HL-60/S4 (cell line): ENCODE measurements around the gene C10orf120.

Source experiments
- in situ Hi-C: fragments of 300-500 bp; cut with MboI; formaldehyde crosslinking; loops from 2 replicates; pipeline ENCODE4 v1.14.3; 2022; ENCODE audit warnings: low sequenced_read_pairs

Gene C10orf120

DNA sequence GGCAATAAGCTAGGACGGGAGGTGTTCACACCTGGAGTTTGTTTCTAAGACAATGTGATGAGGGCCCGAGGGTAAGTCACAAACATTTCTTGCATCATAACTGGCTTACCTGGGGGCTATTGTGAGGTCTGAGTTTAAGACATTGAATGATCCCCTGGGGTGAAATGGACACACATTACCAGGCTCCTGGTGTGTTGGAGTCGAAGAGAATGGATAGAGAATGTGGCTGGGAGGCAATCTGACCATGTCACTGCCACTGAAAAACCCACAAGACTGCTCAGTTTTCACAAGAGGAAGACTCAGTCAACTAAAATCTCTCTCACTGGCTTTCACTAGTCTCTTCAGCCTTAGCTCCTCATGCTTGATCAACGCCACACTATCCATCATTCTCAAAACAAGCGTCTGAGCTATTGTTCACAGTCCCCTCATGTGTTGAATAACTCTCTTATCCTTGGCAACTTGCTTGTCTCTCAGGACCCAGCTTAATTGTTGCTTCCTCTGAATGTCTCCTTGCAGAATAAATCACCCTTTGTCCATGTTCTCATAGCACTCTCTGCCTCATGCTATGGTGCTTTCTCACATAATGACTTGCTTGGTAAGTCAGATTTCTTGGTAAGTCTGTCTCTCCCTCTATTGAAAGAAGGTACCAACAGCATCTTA is at the start of gene C10orf120:
TSS of gene C10orf120 (minus strand) at position 51 of the 660 bp plus-strand sequence. CDS start 56 bp downstream, outside the sequence.
- in situ Hi-C loops: no loop called here

DNA sequence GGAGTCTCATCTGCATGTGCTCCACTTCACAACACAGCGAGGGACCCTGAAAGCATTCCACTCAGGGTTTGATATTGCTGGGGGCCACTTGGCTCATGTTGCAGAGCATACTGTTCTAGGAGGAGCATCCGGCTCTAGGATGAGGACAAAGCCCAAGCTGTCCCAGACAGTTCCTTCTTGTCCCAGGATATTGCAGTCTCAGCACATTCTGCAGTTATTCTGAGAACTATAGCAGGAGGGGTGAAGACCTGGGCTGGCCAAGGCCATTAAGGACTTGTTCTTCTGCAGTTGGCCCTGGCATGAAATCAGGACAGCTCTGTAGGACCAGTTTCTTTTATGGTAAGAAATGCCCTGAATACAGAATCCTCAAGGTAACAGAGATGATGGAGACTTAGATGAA is 48.9 kb upstream of the C10orf120 start:
- in situ Hi-C loops: no loop called here

DNA sequence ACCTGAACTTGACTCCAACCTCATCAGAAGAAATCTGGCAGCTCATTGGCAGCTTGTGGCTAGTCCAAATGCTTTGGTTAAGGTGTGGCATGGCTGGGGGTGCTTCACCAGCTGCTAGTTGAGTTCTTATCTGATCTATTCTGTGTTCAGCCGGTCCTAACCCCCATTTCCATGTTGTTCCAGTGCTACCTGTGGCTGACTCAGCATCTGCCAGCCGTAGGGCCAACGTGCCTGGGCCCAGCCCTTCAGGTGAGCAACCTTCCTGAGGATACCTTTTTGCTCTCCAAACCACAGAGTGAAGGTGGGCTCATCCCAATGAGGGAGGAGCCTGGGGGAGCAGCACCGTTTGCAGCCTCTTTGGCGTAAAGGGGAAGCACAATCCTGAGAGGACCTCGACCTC is 46.8 kb upstream of the C10orf120 start:
- in situ Hi-C loops: no loop called here

DNA sequence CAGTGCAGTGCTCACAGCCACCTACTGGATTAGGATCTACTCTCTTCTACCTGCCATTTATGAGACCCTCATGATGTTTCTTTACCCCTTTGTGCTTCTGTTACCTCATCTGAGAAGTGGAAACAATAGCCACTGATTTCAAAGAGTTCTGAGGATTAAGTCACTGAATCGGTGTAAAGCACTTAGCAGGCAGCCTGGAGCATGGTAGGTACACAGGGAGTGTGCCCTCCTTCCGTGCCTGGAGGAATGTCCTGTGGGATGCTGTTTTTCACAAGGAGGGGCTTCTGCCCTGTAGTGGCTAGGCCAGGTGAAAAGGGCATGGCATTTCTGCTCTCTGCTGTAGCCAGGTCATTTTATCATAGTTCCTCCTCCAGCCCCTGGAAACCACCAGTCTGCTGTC is 44.6 kb upstream of the C10orf120 start:
- in situ Hi-C loops: no loop called here

DNA sequence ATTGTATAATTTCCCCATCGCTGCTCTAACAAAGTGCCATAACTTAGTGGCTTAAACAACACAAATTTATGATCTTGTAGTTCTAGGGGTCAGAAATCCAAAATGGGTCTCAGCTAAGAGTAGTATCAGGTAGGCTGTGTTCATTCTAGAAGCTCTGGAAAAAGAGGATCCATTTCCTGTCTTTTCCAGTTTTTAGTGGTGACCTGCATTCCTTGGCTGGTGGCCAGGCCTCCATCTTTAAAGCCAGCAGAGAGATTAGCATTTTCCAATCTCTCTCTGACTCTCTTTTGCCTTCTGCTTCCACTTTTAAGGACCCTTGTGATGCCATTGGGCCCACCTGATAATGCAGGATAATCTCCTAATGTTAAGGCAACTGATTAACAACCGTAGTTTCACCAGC is 41.0 kb upstream of the C10orf120 start:
- in situ Hi-C loops: no loop called here

DNA sequence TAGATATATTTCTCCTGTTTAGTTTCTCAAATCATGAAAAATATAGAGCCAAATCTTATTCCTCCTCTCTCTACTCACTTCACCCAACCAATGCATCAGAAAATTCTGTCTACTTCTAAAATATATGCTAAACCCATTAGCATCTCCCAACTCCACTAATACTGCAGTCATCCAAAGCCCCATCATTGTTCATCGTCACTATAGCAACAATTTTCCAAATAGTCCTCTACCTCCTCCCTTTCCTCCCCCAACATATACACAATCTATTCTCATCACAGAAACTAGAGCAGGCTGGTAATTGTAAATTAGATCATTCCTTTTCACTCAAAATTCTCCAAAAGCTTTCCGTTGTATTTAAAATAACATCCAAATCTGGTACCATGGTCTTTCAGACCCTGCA is 38.4 kb upstream of the C10orf120 start:
- in situ Hi-C loops: no loop called here

DNA sequence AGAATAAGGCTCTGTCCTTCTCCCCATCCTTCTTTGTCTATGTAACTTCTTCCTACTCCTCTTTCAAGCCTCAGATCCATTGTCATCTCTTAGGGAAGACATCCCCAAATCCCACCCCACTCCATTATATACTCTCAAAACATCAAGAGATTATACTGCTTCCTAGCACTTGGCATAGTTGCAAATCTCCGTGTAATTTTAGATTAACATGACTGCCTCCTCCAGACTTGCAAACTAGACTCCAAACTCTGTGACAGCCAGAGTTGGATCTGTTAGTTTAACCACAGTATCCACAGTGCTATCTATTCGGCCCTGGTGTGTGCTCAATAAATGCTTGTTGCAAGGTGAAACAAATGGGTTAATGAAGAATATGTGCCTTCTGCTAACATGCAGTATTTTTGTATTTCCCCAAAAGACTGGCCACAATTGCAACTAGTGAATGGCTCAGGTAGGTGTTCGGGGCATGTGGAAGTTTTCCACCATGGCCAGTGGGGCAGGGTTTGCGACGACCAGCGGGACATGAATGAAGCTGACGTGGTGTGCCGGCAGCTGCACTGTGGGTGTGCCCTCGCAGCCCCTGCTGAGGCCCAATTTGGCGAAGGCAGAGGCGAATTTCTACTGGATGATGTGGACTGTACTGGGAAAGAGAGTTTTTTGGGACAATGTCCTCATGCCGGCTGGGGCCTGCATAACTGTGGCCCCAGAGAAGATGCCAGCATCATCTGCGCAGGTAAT is 34.5 kb upstream of the C10orf120 start:
- in situ Hi-C loops: no loop called here

DNA sequence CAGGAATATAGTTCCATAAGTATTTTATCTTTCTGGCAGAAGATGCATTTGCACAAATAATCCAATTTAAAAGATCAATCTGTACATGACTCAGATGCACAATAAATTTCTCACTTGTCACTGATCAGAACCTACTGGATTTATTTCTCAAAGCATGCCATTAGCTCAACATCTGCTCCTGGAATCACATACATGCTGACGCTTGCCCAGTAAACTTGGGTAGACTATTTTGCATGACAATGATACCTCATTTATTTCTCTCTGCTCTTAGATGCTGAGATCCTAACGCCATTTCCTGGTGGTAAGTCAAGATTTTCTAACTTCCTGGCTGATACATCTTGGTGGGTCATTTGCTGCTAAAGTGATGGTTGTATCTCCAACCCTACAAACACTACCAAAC is 33.8 kb upstream of the C10orf120 start:
- in situ Hi-C loops: no loop called here

DNA sequence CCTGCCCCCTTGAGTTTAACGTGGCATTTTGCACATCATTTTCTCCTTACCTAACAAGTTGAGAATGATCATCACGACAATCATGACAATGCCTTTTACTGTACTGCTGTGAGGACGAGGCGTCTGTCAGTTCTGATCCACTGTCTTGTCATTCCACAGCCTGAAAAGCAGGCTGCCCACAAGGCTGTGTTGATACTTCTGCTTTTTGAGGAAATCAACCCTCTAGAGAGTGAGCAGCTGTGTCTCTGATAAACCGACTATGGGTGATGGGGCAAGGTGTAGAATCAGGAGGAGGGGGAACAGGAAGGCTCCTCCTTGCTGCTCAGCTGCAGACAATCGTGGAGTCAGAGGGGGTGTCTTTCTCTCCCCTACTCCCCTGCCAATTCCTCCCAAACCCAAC is 30.6 kb upstream of the C10orf120 start:
- in situ Hi-C loops: no loop called here

DNA sequence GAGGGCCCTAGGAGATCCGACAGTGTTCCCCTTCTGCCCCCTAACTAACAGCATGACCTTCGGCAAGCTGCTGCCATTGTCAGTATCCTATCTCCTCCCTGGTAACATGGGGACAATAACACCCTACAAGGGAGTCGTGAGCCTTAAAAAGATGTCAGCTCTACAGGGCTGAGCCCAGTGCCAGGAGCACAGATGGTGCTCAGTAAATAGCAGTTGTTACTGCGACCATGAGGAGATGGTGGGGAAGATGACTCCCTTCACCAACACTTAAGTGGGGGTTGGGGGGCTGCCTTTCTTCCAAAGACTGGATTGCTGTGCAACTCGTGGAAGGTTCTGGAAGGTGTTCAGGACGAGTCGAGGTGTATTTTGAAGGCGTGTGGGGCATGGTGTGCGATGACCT is 29.5 kb upstream of the C10orf120 start:
- in situ Hi-C loops: no loop called here

DNA sequence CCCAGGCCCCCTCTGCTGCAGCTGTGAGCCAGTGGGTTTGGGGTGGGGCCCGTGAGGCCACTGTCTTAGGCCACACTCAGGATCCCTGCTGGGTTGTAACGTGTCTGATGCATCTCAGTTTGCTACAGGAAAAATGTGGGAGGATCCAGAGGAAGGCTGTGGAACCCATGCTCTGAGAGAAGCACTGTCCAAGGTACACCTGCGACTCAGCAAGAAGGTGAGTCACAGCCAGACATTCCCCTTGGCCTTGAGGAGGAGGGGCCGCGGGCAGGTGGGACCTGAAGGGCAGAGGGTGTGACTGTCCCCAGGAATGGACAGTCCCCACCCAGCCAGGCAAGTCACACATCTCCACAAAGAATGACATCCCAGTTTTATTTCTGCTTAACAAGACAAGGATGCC is 27.8 kb upstream of the C10orf120 start:
- in situ Hi-C loops: no loop called here

DNA sequence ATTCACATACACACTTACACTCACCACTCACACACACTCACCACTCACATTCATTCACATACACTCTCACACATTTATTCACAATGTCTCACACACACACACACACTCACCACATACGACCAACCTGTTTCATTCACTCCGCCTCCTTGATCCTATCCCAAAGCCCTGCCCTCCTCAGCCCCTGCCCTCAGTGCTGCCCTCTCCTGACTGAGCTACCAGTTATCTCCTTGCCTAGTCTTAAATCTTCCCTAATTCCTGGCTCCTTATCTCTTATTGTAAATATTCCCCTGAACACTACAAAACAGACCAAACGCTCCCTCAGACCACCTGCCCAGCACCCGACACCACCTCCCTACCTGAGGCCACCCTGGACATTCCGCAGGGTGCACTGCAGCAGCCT is 26.1 kb upstream of the C10orf120 start:
- in situ Hi-C loops: no loop called here

DNA sequence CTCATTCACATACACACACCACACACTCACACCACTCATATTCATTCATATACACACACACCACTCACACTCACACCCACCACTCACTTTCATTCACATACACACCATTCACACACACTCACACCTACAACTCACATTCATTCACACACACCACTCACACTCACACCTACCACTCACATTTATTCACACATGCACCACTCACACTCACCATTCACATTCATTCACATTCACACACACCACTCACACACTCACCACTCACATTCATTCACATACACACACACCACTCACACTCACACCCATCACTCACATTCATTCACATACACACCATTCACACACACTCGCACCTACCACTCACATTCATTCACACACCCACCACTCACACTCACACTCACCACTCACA is 25.4 kb upstream of the C10orf120 start:
- in situ Hi-C loops: no loop called here

DNA sequence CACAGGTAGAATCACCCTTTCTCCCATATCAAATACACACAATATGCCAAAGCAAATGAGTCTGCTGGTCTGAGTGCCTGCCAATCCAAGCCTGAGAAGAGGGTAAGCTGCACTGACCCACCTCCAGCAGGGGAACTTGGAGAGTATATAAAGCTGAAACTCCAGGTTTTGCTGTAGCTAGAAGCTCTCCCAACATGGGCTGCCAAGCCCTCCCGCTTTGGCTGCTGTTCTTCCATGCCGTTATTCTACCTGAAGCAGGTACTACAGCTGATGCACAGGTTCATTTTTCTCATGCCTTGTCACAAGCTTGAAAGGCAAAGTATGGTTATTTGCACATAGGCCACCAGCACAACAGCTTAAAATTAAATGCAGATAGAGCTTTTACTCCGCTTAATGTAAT is 21.5 kb upstream of the C10orf120 start:
- in situ Hi-C loops: no loop called here

DNA sequence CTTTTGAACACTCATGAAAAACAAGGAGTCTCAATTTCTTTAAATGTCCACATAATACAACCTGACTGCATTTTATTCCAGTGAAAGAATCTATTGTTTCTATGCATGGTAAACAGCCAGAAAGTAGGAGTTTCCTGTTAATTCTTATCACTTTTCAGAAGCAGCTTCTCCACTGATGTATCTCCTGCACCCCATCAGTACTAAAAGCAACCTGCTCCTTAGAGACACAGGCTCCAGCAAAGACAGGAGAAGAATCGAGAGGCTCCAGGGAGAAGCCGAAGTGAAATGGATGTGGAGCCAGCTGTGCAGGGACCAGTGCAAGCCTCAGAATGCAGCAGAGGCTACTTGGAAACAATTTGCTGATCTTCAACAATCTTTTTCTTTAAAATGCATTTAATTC is 16.4 kb upstream of the C10orf120 start:
- in situ Hi-C loops: no loop called here

DNA sequence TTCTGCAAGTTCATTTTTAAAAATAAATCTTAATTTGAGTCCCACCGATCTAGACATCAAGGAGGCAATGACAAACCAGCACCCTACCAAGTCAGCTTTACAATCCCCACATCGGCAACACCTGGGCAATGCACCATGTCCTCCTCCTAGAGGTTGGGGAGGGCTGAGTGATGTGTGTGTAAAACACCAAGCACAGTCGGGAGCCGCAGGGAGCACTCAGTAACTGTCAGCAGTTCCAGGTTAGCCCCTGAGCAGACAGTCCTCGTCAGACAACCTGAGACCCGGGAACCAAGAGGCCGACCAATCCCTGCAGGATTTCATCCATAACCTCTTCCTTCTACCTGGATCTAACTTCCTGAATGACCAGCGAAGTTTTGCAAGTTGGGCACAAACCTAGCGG is 15.9 kb upstream of the C10orf120 start:
- in situ Hi-C loops: no loop called here

DNA sequence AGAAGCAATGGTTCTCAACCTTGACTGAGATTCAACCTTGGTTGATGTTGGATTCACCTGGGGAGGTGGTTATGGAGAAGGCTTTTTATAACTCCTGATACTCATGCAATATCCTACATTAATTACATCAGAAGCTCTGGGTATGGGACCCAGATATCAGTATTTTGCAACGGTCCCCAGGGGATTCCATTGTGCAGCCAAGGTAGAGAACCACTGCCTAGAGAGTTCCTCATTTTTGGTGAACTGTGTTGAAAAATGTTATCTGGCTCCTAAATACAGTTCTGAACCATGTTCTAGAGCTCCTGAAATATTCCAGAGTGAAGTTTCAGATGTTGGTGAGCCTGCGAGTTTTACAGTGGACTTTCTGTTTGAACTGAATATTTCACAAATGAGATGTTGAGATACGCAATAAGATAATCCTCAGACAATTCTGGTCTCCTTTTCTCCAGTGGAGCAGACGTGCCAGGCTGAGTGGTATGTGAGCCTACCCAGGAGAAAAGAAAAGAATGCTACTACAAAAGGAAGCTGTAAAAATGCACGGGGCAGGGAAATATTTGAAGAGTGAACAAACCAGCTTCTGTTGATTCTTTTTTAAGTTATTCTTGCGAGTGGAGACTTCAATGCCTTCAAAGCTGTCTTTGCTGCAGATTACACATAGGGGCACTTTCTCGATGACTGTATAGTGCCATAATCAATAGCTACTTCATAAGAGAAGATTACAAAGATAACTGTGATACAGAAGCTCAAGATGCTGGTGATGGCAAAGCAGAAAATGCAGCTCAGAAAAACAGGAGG is 13.6 kb upstream of the C10orf120 start:
- in situ Hi-C loops: no loop called here

DNA sequence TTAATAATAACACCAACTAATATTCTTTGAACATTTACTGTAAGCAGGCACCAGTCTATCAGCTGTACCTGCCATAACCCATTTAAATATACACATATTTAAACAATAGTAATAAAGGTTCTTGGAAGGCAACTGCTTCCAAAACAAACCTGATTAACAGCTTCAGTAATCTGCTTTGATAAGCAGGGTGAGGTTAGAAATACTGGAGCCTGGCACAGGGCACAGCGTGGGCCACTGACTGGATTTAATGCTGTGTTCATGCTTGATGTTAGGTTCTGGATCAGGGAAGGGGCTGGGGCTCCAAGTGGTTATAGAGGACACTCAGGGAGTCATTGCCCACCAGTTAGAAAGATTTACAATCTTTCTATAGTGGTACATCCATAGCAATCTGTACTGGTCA is 10.9 kb upstream of the C10orf120 start:
- in situ Hi-C loops: no loop called here

DNA sequence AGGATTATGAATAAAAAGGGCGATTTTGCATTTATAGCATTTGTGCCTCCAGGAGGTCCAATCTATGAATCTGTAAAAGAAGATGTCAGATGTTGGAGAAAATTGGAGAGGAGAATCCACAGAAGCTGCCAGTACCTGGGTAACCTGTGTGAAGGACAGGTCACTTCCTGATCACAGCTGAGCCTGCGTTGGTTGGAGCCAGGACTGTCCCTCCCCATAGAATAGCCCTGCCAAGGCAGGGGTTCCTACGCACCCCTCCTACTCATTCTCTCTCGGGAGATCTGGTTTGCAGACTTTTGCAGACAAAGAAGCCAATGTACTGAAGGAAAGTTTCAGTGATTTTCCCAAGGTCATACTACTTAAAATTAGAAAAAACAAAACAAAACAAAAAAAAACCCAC is 10.3 kb upstream of the C10orf120 start:
- in situ Hi-C loops: no loop called here

DNA sequence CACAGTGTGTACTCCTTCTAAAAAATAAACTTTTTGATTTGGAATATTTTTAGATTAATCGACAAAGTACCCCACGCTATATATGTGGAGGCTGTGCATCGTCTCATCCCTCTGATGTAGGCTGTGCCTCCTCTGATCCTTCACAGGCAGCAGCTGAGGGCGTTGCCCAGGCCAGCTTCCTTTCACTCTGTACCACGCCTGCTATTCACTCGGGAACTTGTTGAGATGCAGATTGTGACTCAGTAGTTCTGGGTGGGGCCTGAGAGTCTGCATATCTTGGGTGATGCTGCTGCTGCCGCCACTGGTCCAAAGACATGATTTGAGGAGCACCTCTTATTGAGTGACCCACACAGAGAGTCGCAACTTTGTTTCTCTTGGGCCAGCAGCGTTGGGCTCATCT is 7.9 kb upstream of the C10orf120 start:
- in situ Hi-C loops: no loop called here

DNA sequence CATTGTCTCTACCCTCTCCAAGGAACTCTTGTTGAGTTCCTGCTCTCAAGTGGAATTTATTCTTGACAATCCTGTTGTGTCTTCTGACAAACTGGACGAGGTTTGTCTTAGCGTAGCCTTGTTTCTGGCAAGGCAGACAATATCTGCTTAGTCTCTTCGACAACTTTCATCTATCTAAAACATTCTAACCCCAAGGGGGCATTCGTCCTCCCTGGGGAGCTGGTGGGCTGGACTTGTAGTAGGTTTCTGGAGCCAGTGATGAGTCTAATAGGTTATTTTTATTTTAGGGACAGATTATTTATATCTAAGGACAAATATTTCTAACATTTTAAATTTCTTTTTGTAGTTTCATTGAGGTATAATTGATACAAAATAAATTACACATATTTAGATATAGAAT is 7.3 kb upstream of the C10orf120 start:
- in situ Hi-C loops: no loop called here

DNA sequence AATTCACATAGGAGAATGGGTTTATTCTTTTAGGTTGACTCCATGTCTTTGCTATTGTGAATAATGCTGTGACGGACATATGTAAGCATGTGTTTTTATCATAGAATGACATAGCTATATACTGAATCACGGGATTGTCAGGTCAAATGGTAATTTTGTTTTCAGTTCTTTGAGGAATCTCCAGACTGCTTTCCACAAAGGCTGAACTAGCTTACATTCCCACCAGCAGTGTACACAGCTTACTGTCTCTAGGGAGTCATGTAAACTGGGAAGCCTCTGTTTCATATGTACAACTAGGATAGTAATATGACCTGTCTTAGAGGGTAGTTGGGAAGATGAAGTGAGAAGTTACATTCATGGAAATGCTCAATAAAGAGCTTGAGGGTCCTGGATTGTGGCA is 6.8 kb upstream of the C10orf120 start:
- in situ Hi-C loops: no loop called here
